T47D (cell line): ENCODE results near the gene OSBP2.

Experiments
- DNase-seq, 2 experiments: peaks; one replicate each; pipeline versions ENCODE4 v3.0.0 to v3.0.0-alpha.2; 2011 to 2012; ENCODE audit warnings: low read depth in 1 of 2, low spot score in 1 of 2
- JUND ChIP-seq: IDR thresholded peaks from 2 replicates; pipeline ENCODE4 v1.6.1; 2012; ENCODE audit warnings: low read depth
- in situ Hi-C: cut with HindIII; loops from 2 replicates; pipeline ENCODE4 v1.10.0; 2016; ENCODE audit warnings: low sequenced_read_pairs, low pct_unique_long_range_greater_than_20kb

Gene OSBP2

DNA sequence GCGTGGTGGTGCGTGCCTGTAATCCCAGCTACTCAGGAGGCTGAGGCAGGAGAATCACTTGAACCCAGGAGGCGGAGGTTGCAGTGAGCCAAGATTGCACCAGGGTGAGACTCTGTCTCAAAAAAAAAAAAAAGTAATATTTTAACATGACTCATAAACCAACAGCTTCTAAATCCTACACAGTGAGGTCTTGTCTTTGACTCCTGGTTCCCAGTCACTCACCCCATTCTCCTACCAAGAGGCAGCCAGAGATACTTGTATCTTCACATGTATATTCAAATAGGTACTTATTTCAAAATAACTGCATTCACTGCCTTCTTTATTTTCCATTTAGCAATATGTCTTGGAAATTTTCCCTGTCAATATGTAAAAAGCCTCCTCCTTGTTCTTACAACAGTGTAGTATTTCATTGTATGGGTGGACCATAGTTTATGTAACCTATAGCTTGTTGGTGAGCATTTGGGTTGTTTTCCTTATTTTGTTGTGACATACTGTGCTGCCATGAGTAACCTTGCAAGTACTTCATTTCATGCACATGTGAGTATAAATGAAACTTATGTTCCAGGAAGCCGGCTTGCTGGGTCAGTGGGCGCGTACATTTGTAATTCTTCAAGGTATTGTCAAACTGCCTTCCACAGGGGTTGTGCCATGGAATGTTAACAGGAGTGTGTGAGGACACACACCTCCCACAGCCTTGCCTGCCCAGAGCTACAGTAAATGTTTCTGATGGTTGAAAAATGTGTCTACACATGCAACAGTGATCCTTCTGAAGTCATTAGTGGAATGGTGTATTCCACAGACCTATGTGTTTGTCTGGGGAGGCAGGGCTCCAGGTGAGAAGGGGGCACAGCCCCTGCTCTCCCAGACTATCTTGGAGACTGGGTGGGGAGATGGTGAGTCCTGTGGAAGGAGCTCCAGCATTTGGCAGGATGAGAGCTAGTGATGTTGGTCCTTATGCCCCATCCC lies 47.9 kb downstream of the OSBP2 start:
- in situ Hi-C loops, result no loop called here

GRCh38 chr22:30743257-30744020 lies 48.8 kb downstream of the OSBP2 start:
- no peak for TF ChIP-seq JUND
- in situ Hi-C loops, result no loop called here
- no peak for DNase-seq

More for the DNA sequence above, 47.9 kb downstream of the OSBP2 start:
- no peak for TF ChIP-seq JUND
- no peak for DNase-seq

GRCh38 chr22:30744224-30744623 lies 49.5 kb downstream of the OSBP2 start:
- no peak for TF ChIP-seq JUND
- in situ Hi-C loops, result no loop called here

DNA sequence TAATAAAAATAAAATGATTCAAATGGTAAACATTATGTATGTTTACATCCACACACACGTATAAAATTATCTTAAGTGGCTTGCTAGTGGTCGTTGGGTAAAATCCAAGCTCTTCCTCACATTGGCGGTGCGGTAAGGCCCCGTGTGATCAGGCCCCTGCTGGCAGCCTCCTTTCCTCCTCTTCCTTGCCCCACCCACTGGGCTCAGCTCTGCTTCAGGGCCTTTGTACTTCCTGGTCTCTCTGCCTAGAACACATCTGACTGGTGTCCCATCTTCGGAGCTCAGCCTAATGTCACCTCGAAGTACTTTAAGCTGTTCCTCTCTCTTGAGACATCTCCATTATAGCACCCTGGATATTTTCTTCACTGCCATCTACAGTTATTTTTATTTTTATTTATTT lies 52.8 kb downstream of the OSBP2 start:
- DNase-seq, result no peak
- in situ Hi-C loops, result no loop called here
- no peak for TF ChIP-seq JUND

More at GRCh38 chr22:30744224-30744623, 49.5 kb downstream of the OSBP2 start:
- DNase-seq, result no peak

DNA sequence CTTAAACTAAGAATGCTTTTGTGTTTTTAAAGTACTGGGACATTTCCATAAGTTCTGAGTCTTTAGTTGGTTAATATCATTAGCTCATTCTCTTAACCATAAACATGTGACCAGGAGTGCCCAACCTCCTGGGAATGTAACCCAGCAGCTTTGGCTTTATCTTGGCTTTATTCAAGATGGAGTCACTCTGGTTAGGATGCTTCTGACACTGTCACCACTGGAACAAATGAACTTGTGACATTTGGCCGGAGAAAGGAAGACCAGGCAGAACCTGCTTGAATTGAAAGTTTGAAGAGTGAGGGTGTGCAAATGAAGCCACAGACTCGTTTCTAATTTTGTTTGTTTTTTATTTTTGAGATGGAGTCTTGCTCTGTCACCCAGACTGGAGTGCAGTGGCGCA lies 54.6 kb downstream of the OSBP2 start:
- in situ Hi-C loops, result no loop called here
- DNase-seq, result no peak

GRCh38 chr22:30749849-30750248 lies 55.2 kb downstream of the OSBP2 start:
- in situ Hi-C loops, result no loop called here
- no peak for DNase-seq
- TF ChIP-seq JUND, result no peak

More for the DNA sequence above, 54.6 kb downstream of the OSBP2 start:
- no peak for TF ChIP-seq JUND

- DNase-seq, result no peak
- TF ChIP-seq JUND, result no peak
- in situ Hi-C loops, result no loop called here
These were observed 56.9 kb downstream of the OSBP2 start for GRCh38 chr22:30751529-30751928.

- in situ Hi-C loops, result no loop called here
- TF ChIP-seq JUND, result no peak
- no peak for DNase-seq
These were observed 58.1 kb downstream of the OSBP2 start for GRCh38 chr22:30752771-30753170.

DNA sequence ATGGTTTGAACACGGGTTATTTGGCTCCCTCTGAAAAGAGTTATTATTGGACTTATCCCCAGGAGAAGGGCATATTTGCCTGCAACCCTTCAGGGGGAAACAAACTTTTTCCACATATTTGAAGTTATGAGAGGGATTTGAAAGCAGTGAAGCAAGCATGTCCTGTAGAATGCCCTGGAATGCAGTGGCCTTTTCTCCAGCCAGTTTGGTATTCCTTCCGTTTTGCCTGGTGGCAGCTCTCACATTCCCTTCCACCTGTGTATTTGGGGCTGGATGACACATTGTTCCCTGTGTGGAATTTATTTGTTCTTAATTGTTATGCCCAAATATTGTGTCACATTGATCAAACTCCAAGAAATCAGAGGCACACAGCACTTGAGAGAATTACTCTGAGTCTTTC lies 59.0 kb downstream of the OSBP2 start:
- peak; percentile 10 to 11 for DNase-seq
- in situ Hi-C loops, result no loop called here
- TF ChIP-seq JUND, result no peak

- in situ Hi-C loops, result no loop called here
- TF ChIP-seq JUND, result no peak
- no peak for DNase-seq
These were observed 59.8 kb downstream of the OSBP2 start for GRCh38 chr22:30754521-30754920.

DNA sequence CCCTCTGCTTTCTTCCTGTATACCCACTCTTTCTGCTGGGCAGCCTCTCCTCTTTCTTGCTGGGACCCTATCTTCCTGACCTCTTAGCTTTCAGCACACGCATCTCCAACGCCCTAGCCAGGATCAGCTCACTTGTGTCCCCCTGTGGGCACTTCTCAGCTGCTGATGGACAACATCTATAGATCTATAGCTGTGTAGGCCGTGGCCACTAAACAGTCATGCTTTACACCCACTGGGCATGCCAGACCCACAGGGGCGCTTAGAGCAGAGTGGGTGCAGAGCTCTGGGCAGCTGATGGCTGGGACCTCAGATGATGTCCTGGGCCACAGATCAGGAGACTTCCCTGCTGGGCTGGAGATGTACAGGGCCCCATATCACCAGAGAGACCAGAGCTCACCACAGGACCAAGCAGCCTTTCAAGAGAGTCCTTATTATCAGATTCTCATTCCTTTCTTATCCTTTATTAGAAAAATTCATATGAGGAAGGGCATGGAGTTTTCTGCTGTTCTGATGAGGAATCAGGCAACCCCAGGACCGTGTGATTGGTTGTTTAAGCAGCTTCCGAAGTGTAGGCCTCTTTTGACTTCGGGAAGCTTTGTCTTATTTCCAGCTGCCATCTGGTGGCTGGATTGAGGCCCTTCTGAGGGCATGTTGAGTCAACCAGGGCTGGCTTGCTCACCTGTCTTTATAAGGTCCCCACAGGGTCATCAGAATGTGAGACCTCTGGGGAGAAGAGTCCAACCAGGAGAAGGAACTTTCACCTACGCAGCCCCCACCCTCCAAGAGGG lies 60.5 kb downstream of the OSBP2 start:
- in situ Hi-C loops, result no loop called here
- peak; percentile 69 to 82 for DNase-seq
- no peak for TF ChIP-seq JUND

- TF ChIP-seq JUND, result no peak
- in situ Hi-C loops, result no loop called here
- DNase-seq, result no peak
These were observed 61.1 kb downstream of the OSBP2 start for GRCh38 chr22:30755759-30756124.
